Large intestine (tissue), 1 donor: Measurements from ENCODE around the gene TLE6. TPM values are rescaled to one million over a fixed set of nuclear protein-coding genes. Genes with fewer than 3 reads are reported as not detected.

Experiments
- polyA plus RNA-seq: library from polyadenylated mRNA; unstranded; fragments of 120-200 nt; gene quantifications from one replicate; pipeline ENCODE4 v1.2.1, GENCODE V29; 2013

TLE6 gene
- polyA plus RNA-seq, 1 donor: 2.1 TPM

Other genes with a start within 250 kb of the TLE6 start
- 18.2 TPM for gene SLC39A3, start 237.5 kb upstream of the TLE6 start, polyA plus RNA-seq
- 41.3 TPM for gene SGTA, start 194.3 kb upstream of the TLE6 start, polyA plus RNA-seq
- gene THOP1, start 192.1 kb upstream of the TLE6 start, polyA plus RNA-seq: 41.3 TPM
- gene ZNF554, start 157.7 kb upstream of the TLE6 start, polyA plus RNA-seq: 5.5 TPM
- 4.9 TPM for gene ZNF555, start 136.1 kb upstream of the TLE6 start, polyA plus RNA-seq
- 0.13 TPM for gene ZNF556, start 110.2 kb upstream of the TLE6 start, polyA plus RNA-seq
- 11.3 TPM for gene ZNF57, start 76.6 kb upstream of the TLE6 start, polyA plus RNA-seq
- gene ZNF77, start 32.6 kb upstream of the TLE6 start, polyA plus RNA-seq: 7.4 TPM
- gene TLE2, start 51.7 kb downstream of the TLE6 start, polyA plus RNA-seq: 87.9 TPM
- 335 TPM for gene TLE5, start 84.9 kb downstream of the TLE6 start, polyA plus RNA-seq
- gene GNA11, start 116.8 kb downstream of the TLE6 start, polyA plus RNA-seq: 157 TPM
- gene GNA15, start 158.5 kb downstream of the TLE6 start, polyA plus RNA-seq: 2.1 TPM
- 0.55 TPM for gene S1PR4, start 201.2 kb downstream of the TLE6 start, polyA plus RNA-seq
- 36.3 TPM for gene NCLN, start 208.4 kb downstream of the TLE6 start, polyA plus RNA-seq
- gene CELF5, start 247.1 kb downstream of the TLE6 start, polyA plus RNA-seq: 3.1 TPM